MM.1S (cell line): ENCODE results near the gene POLR3GL.

Source experiments
- DNase-seq: peaks from one replicate; pipeline ENCODE4 v3.0.0-alpha.2; 2015
- H2AFZ ChIP-seq: fragments of 300-600 bp; sonication (generic); 2 replicates; pipeline ENCODE4 v1.6.0; 2016; ENCODE audit warnings: antibody characterized with exemption, low read length
- H3F3A ChIP-seq: fragments of 300-600 bp; sonication (generic); 2 replicates; pipeline ENCODE4 v1.6.1; 2016; ENCODE audit warnings: mild to moderate bottlenecking, antibody characterized with exemption, low read length, moderate library complexity, mixed read lengths; ENCODE audit not compliant: insufficient read depth
- H3K27ac ChIP-seq: fragments of 300-600 bp; sonication (generic); 2 replicates; pipeline ENCODE4 v1.5.1; 2016; ENCODE audit warnings: mild to moderate bottlenecking, low read length
- H3K27me3 ChIP-seq: fragments of 300-600 bp; sonication (generic); replicated peaks from 2 replicates; pipeline ENCODE4 v1.6.0; 2016; ENCODE audit warnings: low read length; ENCODE audit not compliant: insufficient read depth
- H3K36me3 ChIP-seq: fragments of 300-600 bp; sonication (generic); replicated peaks from 2 replicates; pipeline ENCODE4 v1.6.1; 2016; ENCODE audit warnings: mild to moderate bottlenecking, low read length, mixed read lengths; ENCODE audit not compliant: insufficient read depth
- H3K4me1 ChIP-seq: fragments of 300-600 bp; sonication (generic); 2 replicates; pipeline ENCODE4 v1.6.1; 2016; ENCODE audit warnings: low read length, mixed read lengths
- H3K4me2 ChIP-seq: fragments of 300-600 bp; sonication (generic); 2 replicates; pipeline ENCODE4 v1.6.0; 2016; ENCODE audit warnings: low read depth, low read length
- H3K4me3 ChIP-seq: fragments of 300-600 bp; sonication (generic); 2 replicates; pipeline ENCODE4 v1.5.1; 2016; ENCODE audit warnings: low read length, mixed read lengths
- H3K79me2 ChIP-seq: fragments of 300-600 bp; sonication (generic); 2 replicates; pipeline ENCODE4 v1.6.1; 2016; ENCODE audit warnings: mixed run types, low read length, mixed read lengths
- H3K9ac ChIP-seq: fragments of 300-600 bp; sonication (generic); 2 replicates; pipeline ENCODE4 v1.6.1; 2016; ENCODE audit warnings: low read length, mixed read lengths
- H3K9me2 ChIP-seq: fragments of 300-600 bp; sonication (generic); replicated peaks from 2 replicates; pipeline ENCODE4 v1.6.1; 2016; ENCODE audit warnings: mild to moderate bottlenecking, low read length, mixed read lengths; ENCODE audit not compliant: insufficient read depth
- H3K9me3 ChIP-seq: fragments of 300-600 bp; sonication (generic); replicated peaks from 2 replicates; pipeline ENCODE4 v1.6.1; 2016; ENCODE audit warnings: mild to moderate bottlenecking, low read length, mixed read lengths; ENCODE audit not compliant: insufficient read depth
- H4K20me1 ChIP-seq: fragments of 300-600 bp; sonication (generic); 2 replicates; pipeline ENCODE4 v1.6.1; 2016; ENCODE audit warnings: mild to moderate bottlenecking, low read length, moderate library complexity, mixed read lengths; ENCODE audit not compliant: insufficient read depth
- EZH2 ChIP-seq: fragments of 300-600 bp; sonication (generic); optimal IDR thresholded peaks from 2 replicates; pipeline ENCODE3; 2017; ENCODE audit warnings: low read depth, mild to moderate bottlenecking, antibody characterized with exemption, low read length, mixed read lengths
- EZH2phosphoT487 ChIP-seq: fragments of 300-600 bp; sonication (generic); IDR thresholded peaks from 2 replicates; pipeline ENCODE4 v1.6.1; 2018; ENCODE audit warnings: antibody characterized with exemption, low read length
- TF ChIP-seq, protein P1 (sequence below): fragments of 300-600 bp; sonication (generic); IDR thresholded peaks from 2 replicates; pipeline ENCODE4 v1.5.1; 2016; ENCODE audit warnings: antibody characterized with exemption, low read length, mixed read lengths

The POLR3GL gene

DNA sequence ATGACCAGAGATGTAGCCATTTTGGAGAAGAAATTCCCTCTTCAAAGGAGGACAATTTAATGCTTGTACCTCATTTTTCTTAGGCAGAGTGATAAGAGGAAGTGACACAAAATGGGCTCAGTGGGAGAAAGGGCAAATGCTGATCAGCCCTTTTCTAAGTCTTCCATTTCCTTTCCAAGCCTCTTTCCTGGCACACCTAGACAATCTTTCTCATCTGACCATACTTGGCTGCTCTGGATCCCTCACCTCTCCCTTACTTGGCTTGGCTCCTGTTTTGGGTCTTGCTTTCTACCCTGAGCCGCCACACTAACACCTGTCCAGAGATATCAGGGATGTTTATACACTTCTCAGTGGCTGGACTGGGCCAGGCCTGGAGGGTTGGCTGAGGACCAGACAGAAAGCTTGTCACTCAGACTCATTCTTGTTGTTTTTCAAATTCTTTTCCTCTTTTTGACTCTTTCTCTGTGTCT lies 18.8 kb downstream of the POLR3GL start:
- Histone ChIP-seq H3K79me2 (0 out of 2 replicates have a peak, but pooled peaks cover 7% of the 10 kb centered on the region), H3K27ac (peak overlapping the region; percentile 95; the same call in 1 of the 2 replicates), H3F3A (peaks cover 73% of the 10 kb centered on the region), H3K27me3 (no peaks in the 10 kb centered on the region), H2AFZ (no peak overlapping the region), H3K4me1 (peaks cover 75% of the 10 kb centered on the region), H3K9me3 (no peaks in the 10 kb centered on the region), H3K4me2 (peak overlapping the region; percentile 37; the same call in 1 of the 2 replicates), H3K36me3 (no peaks in the 10 kb centered on the region), H3K9ac (no peak overlapping the region), H3K9me2 (no peaks in the 10 kb centered on the region), H3K4me3 (no peak overlapping the region), H4K20me1 (no peaks in the 10 kb centered on the region)
- no peak for DNase-seq
- TF ChIP-seq EZH2phosphoT487 (no peak), EZH2 (no peak)
- TF ChIP-seq, protein P1, sequence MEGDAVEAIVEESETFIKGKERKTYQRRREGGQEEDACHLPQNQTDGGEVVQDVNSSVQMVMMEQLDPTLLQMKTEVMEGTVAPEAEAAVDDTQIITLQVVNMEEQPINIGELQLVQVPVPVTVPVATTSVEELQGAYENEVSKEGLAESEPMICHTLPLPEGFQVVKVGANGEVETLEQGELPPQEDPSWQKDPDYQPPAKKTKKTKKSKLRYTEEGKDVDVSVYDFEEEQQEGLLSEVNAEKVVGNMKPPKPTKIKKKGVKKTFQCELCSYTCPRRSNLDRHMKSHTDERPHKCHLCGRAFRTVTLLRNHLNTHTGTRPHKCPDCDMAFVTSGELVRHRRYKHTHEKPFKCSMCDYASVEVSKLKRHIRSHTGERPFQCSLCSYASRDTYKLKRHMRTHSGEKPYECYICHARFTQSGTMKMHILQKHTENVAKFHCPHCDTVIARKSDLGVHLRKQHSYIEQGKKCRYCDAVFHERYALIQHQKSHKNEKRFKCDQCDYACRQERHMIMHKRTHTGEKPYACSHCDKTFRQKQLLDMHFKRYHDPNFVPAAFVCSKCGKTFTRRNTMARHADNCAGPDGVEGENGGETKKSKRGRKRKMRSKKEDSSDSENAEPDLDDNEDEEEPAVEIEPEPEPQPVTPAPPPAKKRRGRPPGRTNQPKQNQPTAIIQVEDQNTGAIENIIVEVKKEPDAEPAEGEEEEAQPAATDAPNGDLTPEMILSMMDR = no peak

DNA sequence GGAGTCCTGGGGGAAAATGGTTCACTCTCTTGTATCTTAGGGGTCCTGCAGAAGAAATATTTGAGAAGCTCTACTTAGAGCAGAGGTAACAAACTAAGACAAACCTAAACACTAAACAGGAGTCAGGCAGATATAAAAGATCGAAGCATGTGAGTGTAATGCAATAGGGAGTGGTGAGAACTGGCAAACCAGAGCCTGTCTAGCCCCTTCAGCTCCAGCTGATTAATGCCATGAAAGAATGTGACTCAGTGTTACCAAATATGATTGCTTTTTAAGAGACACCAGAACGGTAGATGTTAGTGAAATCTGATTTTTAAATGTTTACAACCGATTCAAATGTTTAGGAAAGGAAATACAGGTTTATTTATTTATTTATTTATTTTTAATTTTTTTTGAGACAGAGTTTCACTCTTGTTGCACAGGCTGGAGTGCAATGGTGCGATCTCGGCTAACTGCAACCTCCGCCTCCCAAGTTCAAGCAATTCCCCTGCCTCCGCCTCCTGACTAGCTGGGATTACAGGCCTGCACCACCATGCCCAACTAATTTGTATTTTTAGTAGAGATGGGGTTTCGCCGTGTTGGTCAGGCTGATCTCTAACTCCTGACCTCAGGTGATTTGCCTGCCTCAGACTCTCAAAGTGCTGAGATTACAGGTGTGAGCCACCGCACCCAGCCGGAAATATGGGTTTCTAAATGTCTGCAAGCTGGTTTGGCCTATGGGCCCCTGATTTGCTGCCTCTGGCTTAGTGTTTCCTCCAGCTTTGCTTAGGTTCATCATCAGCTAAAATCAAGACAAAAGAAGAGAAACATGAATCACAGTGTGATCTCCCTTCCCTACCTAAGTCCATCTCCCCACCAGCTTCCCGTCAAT lies 19.7 kb downstream of the POLR3GL start:
- Histone ChIP-seq H3K4me1 (peaks cover 66% of the 10 kb centered on the region), H4K20me1 (no peaks in the 10 kb centered on the region), H3K27me3 (no peaks in the 10 kb centered on the region), H3K36me3 (no peaks in the 10 kb centered on the region), H3K79me2 (0 out of 2 replicates have a peak, but pooled peaks cover 7% of the 10 kb centered on the region), H3K4me2 (peak overlapping the region; percentile 64), H3K9me3 (no peaks in the 10 kb centered on the region), H3K9me2 (no peaks in the 10 kb centered on the region), H2AFZ (peak overlapping the region; percentile 33; the same call in 1 of the 2 replicates), H3K27ac (peak overlapping the region; percentile 95), H3K9ac (peak overlapping the region; percentile 29), H3F3A (peaks cover 64% of the 10 kb centered on the region), H3K4me3 (peak overlapping the region; percentile 3; the same call in 1 of the 2 replicates)
- TF ChIP-seq, protein P1 = no peak
- TF ChIP-seq EZH2 = no peak
- TF ChIP-seq EZH2phosphoT487 = no peak
- peak; percentile 96 for DNase-seq

DNA sequence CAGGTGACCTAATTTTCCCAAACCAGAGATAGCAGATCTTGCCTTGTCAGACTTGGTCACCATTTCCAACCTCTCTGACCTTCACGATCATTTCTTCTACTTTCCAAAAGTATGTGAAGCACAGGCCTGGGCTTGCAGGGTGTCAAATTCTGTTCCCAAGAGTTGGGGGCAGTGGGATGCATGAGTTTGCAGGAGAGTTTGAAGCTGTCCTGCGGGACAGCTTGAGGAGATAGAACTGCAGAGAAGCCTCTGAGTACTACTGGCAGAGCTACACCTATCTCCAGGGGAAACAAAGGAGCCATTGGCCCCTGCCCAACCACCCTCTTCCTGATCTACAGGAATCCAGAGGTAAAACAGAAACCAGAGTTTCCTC lies 20.6 kb downstream of the POLR3GL start:
- H3K79me2 ChIP-seq = 0 out of 2 replicates have a peak, but pooled peaks cover 7% of the 10 kb centered on the region
- H3K9me2 ChIP-seq = no peaks in the 10 kb centered on the region
- peaks cover 57% of the 10 kb centered on the region for H3F3A ChIP-seq
- TF ChIP-seq, protein P1 = no peak
- TF ChIP-seq EZH2phosphoT487 (no peak), EZH2 (no peak)
- no peaks in the 10 kb centered on the region for H3K27me3 ChIP-seq
- DNase-seq = no peak
- peak overlapping the region; percentile 64 for H3K4me2 ChIP-seq
- H3K27ac ChIP-seq = peak overlapping the region; percentile 95
- no peaks in the 10 kb centered on the region for H3K9me3 ChIP-seq
- no peaks in the 10 kb centered on the region for H4K20me1 ChIP-seq
- H2AFZ ChIP-seq = peak overlapping the region; percentile 33
- peaks cover 60% of the 10 kb centered on the region for H3K4me1 ChIP-seq
- peak overlapping the region; percentile 29; the same call in 1 of the 2 replicates for H3K9ac ChIP-seq
- no peaks in the 10 kb centered on the region for H3K36me3 ChIP-seq
- H3K4me3 ChIP-seq = peak overlapping the region; percentile 3; the same call in 1 of the 2 replicates
